Medulla oblongata (tissue), 1 donor: ENCODE measurements around the gene FPR1.
A peak's percentile ranks its signal among the peaks of the same experiment; 100 is the strongest.

Source experiments
- DNase-seq: peaks from one replicate; pipeline ENCODE4 v3.0.0-alpha.2; 2015; ENCODE audit errors: extremely low spot score

FPR1 gene

GRCh38 chr19:51751655-51752054, at the start of gene FPR1:
FPR1 (minus strand) TSS chr19:51751878; CDS start chr19:51746994, 4,884 bp downstream.
- DNase-seq = peak; percentile 81

- no peak for DNase-seq
These were observed 49.0 kb upstream of the FPR1 start for GRCh38 chr19:51800473-51801244.

- DNase-seq = no peak
These were observed 48.2 kb upstream of the FPR1 start for GRCh38 chr19:51799774-51800472.

- peak; percentile 78 for DNase-seq
These were observed 47.5 kb upstream of the FPR1 start for GRCh38 chr19:51799034-51799773.

GRCh38 chr19:51798062-51798461, 46.4 kb upstream of the FPR1 start:
- no peak for DNase-seq

- DNase-seq = no peak
These were observed 45.8 kb upstream of the FPR1 start for GRCh38 chr19:51797480-51797879.

GRCh38 chr19:51796195-51796679, 44.6 kb upstream of the FPR1 start:
- no peak for DNase-seq

- DNase-seq = peak; percentile 27
These were observed 43.3 kb upstream of the FPR1 start, which contains the start of gene FPR3 for GRCh38 chr19:51794885-51795490. FPR3 (plus strand) TSS chr19:51795157; CDS start chr19:51823749, 28,592 bp downstream.

GRCh38 chr19:51793994-51794393, 42.3 kb upstream of the FPR1 start:
- DNase-seq = no peak

- DNase-seq = no peak
These were observed 41.3 kb upstream of the FPR1 start for GRCh38 chr19:51792932-51793331.

GRCh38 chr19:51789061-51789795, 37.5 kb upstream of the FPR1 start:
- no peak for DNase-seq

- DNase-seq = no peak
These were observed 36.4 kb upstream of the FPR1 start for GRCh38 chr19:51788029-51788428.

GRCh38 chr19:51786646-51787494, 35.2 kb upstream of the FPR1 start:
- DNase-seq = peak; percentile 60

GRCh38 chr19:51784922-51785690, 33.4 kb upstream of the FPR1 start:
- DNase-seq = peak; percentile 81

GRCh38 chr19:51784109-51784785, 32.6 kb upstream of the FPR1 start:
- no peak for DNase-seq

GRCh38 chr19:51783372-51783771, 31.7 kb upstream of the FPR1 start:
- DNase-seq = peak; percentile 35

GRCh38 chr19:51781999-51782398, 30.3 kb upstream of the FPR1 start:
- DNase-seq = no peak

- DNase-seq = no peak
These were observed 28.6 kb upstream of the FPR1 start for GRCh38 chr19:51780270-51780669.

GRCh38 chr19:51779703-51780102, 28.0 kb upstream of the FPR1 start:
- DNase-seq = no peak
